GM21825 (cell line): ENCODE data around the gene DCAF8.

Experiments used
- ATAC-seq: cut with Tn5 transposase; IDR thresholded peaks from one replicate; pipeline ENCODE4 v1.9.1; 2021; ENCODE audit warnings: mild to moderate bottlenecking, moderate library complexity; ENCODE audit not compliant: unreplicated experiment

The DCAF8 gene

DNA sequence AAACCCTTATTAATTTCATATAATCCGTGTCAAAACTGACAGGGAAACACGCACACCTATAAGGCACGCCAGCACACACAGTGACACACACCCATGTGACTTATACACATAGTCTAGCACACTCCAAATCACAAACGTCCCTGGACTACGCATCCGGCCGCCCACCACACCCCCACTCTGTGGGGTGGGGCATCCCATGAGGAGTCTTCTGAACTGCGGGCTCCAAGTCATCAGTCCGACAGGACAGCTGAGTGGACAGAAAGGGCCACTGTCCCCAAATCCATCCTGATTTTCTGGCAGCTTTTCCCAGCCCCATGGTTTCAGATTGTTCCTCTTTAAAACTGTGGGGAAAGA, 56.3 kb downstream of the DCAF8 start:
- ATAC-seq = no peak

DNA sequence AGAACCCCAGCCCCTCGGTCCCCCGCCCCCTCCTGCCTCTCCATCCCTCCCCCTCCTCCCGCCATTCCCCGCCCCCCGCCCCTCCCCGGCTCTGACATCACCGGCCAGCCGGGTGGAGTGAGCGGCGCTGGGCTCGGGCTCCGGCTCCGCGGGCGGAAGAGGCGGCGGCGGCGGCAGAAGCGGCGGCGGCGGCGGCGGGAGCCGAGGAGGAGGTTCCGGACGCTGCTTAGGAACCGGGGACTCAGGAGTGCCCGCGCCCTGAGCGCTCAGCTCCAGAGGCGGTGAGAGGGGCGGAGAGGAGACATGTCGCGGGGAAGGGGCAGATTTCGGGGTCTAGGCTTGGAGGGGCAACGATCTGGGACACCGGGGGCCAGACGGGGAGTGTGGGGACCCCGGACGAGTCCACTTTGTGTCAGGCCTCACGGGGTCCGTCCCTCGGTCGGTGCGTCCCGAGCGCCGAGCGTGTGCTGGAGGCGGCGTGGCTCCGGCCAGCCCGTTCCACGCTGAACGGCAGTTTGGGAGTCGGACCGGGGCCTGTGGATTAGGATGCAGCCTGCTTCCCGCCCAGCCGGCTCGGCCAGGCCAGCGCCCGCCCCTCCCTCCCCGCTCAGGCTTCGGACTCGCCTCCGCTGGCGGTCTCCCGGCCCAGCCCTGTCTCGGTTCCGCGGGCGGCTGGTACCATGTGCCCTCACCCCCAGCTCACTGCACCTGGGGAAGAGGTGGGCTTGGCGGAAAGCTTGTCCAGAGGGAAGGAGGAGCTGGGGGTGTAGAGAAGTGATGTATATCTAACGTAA, 56.9 kb downstream of the DCAF8 start, which contains the start of gene PEA15:
PEA15 (plus strand) TSS at position 143 of the 794 bp plus-strand sequence. CDS start 6,161 bp downstream, outside the sequence.
- peak; percentile 35 for ATAC-seq

DNA sequence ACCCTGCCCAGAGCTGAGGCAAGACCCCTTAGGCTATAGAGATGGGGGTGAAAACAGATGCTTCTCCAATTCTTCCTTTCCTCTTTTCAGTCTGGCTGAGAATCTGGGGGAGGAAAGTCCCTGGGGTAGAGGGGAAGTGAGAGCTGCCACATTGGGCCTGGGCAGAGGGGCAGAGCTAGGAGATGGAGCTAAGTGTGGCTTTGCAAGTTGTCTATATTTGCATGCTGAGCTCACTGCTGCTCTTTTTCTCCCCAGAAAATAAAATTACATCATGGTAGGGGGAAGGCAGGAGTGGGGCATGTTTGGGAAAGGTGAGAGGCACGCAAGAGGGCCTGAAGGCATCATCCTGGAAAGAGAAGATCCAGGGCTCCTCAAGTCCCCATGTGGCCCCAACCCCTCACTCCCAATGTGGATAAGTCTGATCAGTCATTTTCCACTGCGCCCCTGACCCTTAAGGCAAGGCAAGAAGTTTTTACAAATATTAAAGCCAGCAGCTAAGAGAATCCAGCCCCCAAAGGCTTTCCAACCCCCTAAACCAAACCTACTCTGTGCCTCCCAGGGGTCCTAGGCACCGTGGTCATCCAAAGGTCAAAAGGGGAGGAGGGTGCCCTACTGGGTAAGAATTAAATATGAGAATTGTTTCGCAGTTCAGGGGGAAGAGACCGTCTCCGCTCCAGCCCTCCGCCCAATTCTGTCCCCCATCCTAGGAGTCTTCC, 57.7 kb downstream of the DCAF8 start:
- peak; percentile 69 for ATAC-seq

DNA sequence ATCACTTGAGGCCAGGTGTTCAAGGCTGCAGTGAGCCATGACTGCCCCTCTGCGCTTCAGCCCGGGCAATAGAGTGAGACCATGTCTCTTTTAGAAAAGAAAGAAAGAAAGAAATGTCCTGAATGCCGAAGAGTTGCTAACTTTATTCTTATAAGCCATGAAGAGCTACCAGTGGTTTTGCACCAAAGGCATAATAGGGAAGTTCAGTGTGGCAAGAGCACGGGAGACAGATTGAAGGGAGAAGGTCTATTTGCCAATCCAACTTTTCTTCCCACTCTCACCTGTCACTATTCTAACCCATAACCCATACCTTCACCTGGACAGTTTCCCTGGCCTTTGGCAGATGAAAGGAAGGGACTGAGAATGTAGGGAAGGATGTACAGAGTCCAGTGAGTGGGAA, 61.6 kb downstream of the DCAF8 start:
- no peak for ATAC-seq

DNA sequence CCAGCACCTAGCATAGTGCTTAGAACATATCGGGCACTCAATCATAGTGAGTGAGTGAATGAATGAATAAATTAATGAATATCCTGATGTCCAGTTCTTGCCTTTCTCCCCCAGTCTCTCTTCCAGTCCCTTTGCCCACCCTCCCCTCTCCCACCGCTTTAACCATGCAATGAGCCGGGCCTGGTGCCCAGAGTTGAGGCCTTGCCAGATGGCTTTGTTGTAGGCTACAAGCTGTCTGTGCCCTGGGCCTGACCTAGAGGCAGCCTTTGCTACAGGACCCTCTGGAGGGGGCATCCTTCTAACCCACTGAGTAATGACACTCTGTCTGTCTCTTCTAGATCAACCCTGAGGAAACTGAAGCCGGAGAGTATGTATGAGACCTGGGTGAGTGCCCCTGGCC, 65.1 kb downstream of the DCAF8 start:
- ATAC-seq = no peak

DNA sequence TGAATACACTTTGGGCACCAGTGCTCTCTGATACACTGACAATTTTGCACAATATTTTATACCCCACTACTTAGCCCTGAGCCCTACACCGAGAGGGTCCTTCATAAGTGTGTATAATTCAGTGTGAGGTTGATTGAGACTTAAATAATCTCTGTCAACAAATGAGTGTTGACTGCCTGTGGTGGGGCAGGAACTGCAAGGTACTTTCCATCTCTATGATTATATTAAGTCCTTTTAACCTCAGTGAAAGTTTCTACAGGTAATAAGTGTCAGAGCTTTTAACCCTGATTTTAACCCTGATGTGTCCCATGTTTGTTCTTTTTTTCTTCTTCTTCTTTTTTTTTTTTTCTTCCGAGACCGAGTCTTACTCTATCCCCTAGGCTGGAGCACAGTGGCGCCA, 66.2 kb downstream of the DCAF8 start:
- no peak for ATAC-seq

DNA sequence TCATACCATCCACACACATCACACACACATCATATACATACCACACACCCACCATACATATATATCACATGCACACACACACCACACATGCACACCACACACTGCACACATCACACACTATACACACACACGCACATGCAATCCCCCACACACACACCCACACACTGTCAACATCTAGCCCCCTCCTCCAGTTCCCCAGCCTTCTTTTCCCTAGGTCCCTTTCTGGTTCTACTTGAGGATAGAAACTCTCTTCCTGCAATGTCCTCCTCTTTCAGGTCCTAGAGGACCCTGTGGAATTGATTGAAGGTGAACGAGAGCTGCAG, 67.7 kb downstream of the DCAF8 start:
- no peak for ATAC-seq

DNA sequence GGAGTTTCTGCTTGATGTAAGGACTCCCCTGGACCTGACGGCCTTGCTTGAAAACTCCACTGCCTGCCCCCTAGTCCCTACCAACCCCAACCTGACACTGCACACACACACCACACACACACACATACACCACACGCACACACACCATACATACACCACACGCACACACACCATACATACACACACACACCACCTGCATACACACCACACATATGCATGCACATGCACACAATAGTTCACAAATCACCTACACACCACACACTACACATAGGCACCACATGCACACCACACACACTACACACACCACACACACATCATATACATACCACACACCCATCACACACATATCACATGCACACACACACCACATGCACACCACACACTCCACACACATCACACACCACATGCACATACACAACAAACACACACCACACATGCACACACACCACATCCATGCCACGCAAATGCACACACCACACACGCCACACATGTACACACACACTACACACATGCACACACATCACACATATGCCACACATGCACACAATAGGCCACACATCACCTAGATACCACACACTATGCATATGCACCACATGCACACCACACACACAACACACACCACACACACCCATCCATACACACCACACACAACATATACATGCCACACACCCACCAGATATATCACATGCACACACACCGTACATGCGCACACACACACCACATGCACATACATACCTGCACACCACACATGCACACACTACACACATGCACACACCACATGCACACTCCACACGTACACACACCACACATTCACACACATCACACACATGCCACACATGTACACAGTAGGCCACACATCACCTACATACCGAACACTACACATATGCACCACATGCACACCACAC, 68.3 kb downstream of the DCAF8 start:
- ATAC-seq = no peak

DNA sequence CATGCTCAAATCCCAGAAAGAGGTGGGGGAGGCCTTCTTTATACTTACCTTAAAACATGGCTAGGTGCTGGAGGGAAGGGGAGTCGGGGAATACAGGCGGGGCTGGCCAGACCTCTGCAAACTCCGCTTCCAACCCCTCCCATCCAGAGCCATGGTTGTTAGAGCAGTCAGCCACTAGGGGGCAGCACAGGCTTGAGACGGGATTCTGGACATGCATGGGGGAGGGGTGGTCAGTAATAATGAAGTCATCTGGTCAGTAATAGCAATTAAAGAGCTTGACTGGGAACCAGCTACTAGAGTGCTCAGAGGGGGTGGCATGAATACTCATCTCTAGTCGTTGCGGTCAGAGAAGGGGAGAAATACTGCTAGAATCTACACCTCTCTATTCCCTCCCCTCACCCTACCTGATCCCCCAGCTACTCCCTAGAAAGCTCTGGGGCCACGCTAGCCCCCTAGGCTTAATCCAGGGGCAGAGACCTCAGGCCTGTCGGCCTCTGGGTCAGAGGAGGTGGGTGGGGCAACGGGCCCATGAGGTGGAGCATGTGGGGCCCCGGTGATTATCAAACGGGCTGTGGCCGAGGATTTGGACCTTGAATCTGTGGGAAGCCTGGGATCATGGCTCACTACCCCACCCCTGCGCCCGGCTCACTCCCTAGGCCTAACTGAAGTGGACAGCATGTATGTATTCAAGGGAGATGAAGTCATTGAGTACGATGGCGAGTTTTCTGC, 69.1 kb downstream of the DCAF8 start:
- ATAC-seq = no peak

DNA sequence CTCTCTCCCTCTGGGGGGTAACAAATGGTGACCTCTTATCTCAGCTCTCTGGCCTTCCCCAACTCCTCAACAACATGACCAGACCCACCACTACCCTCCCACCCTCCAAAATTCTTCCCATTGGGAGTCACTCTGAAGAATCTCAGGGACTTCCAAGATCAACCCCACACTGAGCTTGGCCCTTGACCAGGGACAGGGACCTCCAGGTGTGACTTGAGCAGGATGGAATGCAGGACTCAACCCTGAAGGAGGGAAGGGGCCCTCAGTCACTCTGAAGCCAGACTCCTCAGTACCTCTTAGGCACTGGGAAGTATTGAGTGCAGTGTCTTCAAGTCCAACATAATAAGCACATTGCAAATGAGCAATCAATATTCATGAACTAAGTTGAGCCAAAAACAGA, 70.1 kb downstream of the DCAF8 start:
- ATAC-seq = no peak

DNA sequence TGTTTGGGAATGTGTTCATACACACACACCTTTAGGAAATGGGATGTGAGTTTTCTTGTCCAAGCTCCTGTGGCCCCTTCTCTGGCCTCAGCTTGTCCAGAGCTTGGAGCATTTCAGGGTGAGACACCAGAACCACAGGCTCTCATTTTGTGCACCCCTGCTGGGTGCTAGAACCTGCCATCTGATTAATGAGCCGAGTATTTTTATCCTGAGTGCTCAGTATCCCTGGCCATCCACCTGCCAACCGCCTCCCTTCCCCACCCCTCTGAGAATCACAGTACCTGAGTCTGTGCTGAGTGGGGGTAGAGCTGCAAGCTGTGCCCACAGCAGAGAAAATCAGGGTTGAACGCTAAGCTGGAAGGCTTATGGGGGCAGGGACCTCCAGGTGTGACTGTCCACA, 70.6 kb downstream of the DCAF8 start:
- ATAC-seq = no peak

DNA sequence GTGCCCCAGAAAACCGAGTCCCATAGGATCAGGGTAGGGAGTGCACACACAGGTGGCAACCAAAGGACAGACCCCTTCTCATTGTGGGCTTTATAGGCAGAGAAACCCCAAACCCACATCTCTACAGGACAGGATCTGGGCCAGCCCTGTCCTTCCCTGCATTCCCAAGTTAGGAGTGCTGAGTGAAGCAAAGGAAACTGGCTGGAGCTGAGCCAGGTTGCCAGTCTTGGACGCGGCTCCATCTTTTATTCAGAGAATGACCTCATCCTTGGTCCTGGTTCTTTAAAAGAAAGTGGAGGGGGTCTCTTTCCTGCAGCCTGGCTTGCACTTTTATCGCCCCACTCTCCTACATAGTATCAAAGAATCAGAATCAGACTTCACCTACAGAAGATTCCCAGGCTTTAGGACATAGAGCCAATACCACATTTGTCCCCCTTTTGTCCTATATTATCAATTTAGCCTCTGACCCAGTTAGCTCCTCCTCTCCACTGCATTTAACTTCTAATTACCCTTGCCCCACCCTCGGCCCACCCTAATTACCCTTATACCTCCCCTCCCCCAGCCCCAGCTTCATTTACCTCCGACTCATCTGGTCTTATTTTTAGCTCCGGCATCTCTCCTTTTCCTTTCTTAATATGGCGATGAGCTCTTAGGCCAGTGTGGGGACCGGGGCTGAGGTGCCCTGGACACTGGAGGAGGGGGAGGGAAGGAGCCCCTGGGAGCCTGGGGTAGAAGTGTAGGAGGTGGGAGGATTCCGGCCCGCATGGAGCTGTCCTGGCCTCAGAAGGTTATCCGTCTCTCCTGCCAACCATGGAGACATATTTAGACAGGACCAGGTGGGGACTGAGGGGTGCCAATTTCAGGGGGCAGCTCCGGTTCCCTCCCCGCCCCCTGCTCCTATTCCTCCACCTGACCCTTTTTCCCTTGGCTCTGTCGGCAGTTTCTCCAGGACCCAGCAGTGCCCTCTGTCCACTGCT, 72.4 kb downstream of the DCAF8 start, which contains the start of gene CASQ1:
CASQ1 (plus strand) TSS at position 927 of the 977 bp plus-strand sequence. CDS start 177 bp downstream, outside the sequence.
- no peak for ATAC-seq

DNA sequence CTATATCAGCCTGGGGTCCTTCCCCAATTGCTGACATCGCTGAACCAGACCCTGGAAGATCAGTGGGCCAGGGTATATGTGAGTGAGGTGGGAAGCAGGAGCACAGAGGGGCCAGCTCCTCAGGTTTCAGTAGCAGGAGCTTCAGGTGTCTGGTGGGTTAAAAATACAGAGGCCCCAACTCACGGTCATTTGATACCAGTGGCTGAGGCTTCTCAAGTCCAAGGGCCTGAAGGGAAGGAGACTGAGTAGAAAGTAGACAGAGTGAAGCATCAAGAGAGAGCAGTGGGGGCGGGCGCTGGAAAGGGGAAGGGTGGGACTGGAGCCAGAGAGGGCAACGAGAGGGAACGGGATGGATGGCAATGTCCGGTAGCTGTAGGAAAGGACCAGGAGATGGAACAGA, 74.0 kb downstream of the DCAF8 start:
- ATAC-seq = no peak

DNA sequence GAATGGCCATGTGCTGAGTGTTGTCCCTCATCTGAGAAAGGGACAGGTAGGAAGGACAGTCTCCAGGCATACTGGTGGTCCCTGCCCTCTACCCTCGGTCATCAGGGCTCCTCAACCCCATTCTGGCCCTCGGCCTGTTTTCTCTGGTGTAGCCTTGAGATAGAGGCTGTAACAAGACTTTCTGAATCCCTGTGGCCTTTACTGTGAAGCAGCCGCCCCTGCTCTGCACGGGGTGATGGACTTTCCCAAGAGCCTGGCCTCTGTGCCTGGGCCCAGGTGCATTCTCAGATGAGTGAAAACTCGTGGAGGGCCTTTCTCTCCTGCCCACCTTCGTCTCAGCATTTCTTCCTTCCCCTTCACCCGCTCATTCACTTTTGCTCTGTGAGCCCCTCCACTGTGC, 74.9 kb downstream of the DCAF8 start:
- ATAC-seq = no peak

DNA sequence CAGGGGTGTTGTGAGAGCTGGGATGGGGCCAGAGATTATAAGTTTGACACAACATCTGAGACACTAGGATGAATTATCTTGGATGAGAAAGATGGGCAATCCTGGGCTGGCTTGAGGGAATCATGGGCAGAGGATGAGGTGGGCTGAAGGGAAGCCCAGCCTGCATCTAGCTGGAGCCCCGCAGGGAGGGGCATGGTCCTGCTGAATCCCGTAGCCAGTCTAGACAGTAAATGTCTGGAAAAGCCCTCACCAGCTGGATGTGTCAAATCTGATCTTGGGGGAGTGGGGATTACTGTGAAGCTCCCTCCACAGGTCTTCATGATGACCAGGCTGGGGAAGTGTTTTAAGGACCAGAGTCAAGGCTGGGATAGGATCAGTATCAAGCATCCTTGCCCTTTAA, 75.6 kb downstream of the DCAF8 start:
- ATAC-seq = no peak

DNA sequence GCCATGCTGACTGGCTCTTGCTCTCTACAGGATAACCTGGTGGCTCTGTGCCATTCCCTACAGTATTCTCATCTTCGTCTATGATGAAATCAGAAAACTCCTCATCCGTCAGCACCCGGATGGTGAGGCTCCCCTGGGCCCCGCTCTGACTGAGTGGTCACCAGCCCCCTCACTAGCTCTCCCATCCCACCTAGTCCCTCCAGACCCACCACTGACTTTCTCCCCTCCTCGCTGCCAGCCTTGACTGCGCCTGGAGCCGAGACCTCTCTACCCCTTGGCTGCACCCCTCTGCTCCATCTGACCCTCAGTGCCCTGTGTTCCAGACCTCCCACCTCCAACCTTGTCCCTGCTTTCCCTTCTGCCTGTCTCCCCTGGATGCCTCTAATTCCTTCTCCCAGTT, 76.1 kb downstream of the DCAF8 start:
- ATAC-seq = no peak

DNA sequence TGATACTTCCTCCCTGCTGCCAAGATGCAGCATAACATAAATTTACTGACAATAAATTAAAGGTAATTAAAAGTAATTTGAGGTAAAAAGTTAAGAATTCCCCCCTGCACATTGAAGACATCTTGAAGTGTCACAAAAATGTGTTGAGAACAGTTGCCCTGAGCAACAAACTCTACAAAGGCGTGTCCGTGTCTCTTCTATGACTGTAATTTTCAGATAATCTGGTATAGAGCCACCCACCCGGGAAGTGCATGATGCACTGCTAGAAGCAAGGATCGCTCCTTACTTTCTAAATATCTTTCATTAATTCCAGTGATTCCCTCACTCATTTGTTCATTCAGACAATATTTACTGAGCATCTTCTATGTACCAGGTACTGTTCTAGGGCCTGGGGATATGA, 83.0 kb downstream of the DCAF8 start:
- ATAC-seq = no peak

DNA sequence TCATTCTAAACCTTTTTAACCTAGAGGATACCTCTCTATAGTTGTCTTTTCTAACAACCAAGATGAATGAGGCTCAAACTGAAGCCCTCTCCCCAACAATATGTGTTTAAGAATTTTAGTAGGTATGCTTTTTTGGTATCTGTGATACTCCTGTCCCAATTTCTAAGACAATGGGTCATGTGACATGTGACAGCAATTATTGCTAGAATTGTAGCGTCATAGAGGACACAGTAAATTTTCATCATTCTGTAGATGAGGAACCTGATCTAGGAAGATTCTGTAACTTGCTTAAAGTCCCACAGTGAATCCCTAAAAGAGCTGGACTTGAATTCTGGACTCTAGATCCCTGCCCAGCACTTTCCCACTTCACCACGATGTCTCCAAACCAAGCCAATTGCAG, 83.6 kb downstream of the DCAF8 start:
- no peak for ATAC-seq

DNA sequence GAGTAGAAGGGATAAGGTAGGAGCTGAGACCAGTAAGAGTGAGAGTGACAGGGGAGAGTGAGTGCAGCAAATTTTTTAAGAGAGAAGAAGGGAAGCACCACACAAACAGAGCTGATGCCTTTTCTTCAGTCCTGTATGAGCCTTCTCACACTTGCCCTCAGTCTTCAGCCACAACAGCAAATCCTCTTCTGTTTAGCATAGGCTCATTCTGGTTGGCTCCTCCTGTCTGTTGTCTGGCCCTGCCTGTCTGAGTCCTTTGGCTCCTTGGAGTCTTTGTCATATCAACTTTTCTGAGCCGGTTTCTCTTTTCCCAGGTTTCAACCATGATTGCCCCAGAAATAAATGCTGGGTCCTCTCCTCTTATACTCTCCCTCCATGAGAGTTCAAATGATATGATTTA, 84.7 kb downstream of the DCAF8 start:
- ATAC-seq = no peak

DNA sequence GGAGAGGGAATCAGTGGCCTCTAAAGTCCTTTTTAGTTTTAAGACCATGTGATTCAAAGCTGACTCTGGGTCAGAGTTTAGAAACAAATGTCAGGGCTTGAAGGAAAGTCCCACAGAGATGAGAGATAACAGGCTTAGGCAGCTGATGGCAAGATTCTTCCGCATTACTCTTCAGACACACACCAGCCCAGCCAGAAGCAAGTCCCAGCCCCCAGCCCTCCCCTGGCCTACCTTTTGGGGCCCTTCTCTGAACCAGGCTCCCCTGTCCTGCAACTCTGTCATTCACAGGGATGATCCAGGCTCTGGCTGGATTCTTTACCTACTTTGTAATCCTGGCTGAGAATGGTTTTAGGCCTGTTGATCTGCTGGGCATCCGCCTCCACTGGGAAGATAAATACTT, 85.1 kb downstream of the DCAF8 start:
- no peak for ATAC-seq
